ENCODE results near the gene STRIT1.

The STRIT1 gene

DNA sequence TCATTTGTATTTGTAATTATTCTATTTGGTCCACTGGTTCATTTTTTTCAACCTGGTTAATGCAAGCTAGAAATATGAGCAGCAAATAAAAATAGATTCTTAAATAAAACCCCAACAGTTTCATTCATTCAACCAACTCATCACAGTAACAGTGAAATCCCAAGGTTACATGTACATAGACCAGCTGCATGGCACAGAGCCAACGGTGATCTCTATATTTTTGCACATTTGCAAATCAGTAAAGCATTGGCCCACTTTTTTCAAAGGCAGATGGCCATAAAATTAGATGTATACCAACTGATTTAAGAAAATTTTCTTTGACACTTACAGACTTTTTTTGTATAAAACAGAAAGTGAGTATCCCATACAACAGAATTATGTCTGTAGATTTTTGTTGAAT lies 49.3 kb downstream of the STRIT1 start:
- TF ChIP-seq POLR2AphosphoS5 (IDR thresholded peaks at IDR 0.05; ENCODE audit: low read depth, low read length) (no peak), TAF1 (IDR thresholded peaks at IDR 0.05; ENCODE audit: borderline replicate concordance, insufficient read depth, low read length) (no peak), FOXP2 (optimal IDR thresholded peaks at IDR 0.05; ENCODE audit: borderline replicate concordance, extremely low read depth, extremely low read length, insufficient read depth) (no peak), SIN3A (IDR thresholded peaks at IDR 0.05; ENCODE audit: borderline replicate concordance, insufficient read depth, low read length) (no peak)
- TF ChIP-seq, protein P1, sequence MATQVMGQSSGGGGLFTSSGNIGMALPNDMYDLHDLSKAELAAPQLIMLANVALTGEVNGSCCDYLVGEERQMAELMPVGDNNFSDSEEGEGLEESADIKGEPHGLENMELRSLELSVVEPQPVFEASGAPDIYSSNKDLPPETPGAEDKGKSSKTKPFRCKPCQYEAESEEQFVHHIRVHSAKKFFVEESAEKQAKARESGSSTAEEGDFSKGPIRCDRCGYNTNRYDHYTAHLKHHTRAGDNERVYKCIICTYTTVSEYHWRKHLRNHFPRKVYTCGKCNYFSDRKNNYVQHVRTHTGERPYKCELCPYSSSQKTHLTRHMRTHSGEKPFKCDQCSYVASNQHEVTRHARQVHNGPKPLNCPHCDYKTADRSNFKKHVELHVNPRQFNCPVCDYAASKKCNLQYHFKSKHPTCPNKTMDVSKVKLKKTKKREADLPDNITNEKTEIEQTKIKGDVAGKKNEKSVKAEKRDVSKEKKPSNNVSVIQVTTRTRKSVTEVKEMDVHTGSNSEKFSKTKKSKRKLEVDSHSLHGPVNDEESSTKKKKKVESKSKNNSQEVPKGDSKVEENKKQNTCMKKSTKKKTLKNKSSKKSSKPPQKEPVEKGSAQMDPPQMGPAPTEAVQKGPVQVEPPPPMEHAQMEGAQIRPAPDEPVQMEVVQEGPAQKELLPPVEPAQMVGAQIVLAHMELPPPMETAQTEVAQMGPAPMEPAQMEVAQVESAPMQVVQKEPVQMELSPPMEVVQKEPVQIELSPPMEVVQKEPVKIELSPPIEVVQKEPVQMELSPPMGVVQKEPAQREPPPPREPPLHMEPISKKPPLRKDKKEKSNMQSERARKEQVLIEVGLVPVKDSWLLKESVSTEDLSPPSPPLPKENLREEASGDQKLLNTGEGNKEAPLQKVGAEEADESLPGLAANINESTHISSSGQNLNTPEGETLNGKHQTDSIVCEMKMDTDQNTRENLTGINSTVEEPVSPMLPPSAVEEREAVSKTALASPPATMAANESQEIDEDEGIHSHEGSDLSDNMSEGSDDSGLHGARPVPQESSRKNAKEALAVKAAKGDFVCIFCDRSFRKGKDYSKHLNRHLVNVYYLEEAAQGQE (IDR thresholded peaks at IDR 0.05; ENCODE audit: insufficient read depth in 1 of 2, low read depth in 2 of 2, low read length in 2 of 2): no peak

GRCh38 chr3:155243512-155243921 lies 50.0 kb downstream of the STRIT1 start:
- TF ChIP-seq, protein P1 (IDR thresholded peaks at IDR 0.05; ENCODE audit: insufficient read depth in 1 of 2, low read depth in 2 of 2, low read length in 2 of 2): no peak
- TF ChIP-seq SIN3A (IDR thresholded peaks at IDR 0.05; ENCODE audit: borderline replicate concordance, insufficient read depth, low read length) (no peak), TAF1 (IDR thresholded peaks at IDR 0.05; ENCODE audit: borderline replicate concordance, insufficient read depth, low read length) (no peak), POLR2AphosphoS5 (IDR thresholded peaks at IDR 0.05; ENCODE audit: low read depth, low read length) (no peak), FOXP2 (optimal IDR thresholded peaks at IDR 0.05; ENCODE audit: borderline replicate concordance, extremely low read depth, extremely low read length, insufficient read depth) (no peak)

- TF ChIP-seq FOXP2 (optimal IDR thresholded peaks at IDR 0.05; ENCODE audit: borderline replicate concordance, extremely low read depth, extremely low read length, insufficient read depth) (no peak), POLR2AphosphoS5 (IDR thresholded peaks at IDR 0.05; ENCODE audit: low read depth, low read length) (no peak), TAF1 (IDR thresholded peaks at IDR 0.05; ENCODE audit: borderline replicate concordance, insufficient read depth, low read length) (no peak), SIN3A (IDR thresholded peaks at IDR 0.05; ENCODE audit: borderline replicate concordance, insufficient read depth, low read length) (no peak)
- TF ChIP-seq, protein P1 (IDR thresholded peaks at IDR 0.05; ENCODE audit: insufficient read depth in 1 of 2, low read depth in 2 of 2, low read length in 2 of 2): no peak
These were observed 51.1 kb downstream of the STRIT1 start for GRCh38 chr3:155242342-155242741.

- TF ChIP-seq TAF1 (IDR thresholded peaks at IDR 0.05; ENCODE audit: borderline replicate concordance, insufficient read depth, low read length): no peak
- TF ChIP-seq POLR2AphosphoS5 (IDR thresholded peaks at IDR 0.05; ENCODE audit: low read depth, low read length): no peak
- TF ChIP-seq SIN3A (IDR thresholded peaks at IDR 0.05; ENCODE audit: borderline replicate concordance, insufficient read depth, low read length): no peak
- TF ChIP-seq, protein P1 (IDR thresholded peaks at IDR 0.05; ENCODE audit: insufficient read depth in 1 of 2, low read depth in 2 of 2, low read length in 2 of 2): no peak
- no peak for TF ChIP-seq FOXP2 (optimal IDR thresholded peaks at IDR 0.05; ENCODE audit: borderline replicate concordance, extremely low read depth, extremely low read length, insufficient read depth)
These were observed 51.9 kb downstream of the STRIT1 start for GRCh38 chr3:155241579-155241978.
